Measurements from ENCODE around the gene DTNB.

DNA sequence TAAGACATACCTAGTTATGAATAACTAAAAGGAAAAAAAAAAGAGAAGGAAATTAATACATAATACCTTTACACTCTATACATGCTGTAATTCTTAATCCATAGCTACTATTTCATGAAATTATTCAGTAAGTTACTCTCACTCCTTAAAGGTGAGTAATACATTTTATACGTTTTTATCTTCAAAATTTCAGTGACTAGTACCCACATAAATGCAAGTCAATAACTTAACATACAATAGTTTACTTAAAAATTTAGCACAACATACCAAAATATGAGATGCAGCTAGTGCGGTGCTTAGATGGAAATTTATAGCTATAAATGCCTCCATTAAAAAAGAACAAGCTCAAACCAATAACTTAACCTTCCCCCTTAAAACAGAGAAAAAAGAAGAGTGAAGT, 36.0 kb upstream of the DTNB start:
- TF ChIP-seq, protein P1, sequence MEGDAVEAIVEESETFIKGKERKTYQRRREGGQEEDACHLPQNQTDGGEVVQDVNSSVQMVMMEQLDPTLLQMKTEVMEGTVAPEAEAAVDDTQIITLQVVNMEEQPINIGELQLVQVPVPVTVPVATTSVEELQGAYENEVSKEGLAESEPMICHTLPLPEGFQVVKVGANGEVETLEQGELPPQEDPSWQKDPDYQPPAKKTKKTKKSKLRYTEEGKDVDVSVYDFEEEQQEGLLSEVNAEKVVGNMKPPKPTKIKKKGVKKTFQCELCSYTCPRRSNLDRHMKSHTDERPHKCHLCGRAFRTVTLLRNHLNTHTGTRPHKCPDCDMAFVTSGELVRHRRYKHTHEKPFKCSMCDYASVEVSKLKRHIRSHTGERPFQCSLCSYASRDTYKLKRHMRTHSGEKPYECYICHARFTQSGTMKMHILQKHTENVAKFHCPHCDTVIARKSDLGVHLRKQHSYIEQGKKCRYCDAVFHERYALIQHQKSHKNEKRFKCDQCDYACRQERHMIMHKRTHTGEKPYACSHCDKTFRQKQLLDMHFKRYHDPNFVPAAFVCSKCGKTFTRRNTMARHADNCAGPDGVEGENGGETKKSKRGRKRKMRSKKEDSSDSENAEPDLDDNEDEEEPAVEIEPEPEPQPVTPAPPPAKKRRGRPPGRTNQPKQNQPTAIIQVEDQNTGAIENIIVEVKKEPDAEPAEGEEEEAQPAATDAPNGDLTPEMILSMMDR (conservative IDR thresholded peaks at IDR 0.05 in 1 of 2, IDR thresholded peaks at IDR 0.05 in 1 of 2; ENCODE audit: low read depth in 1 of 2, low read length in 2 of 2), result no peak
- no peak for TF ChIP-seq EZH2 (IDR thresholded peaks at IDR 0.05; ENCODE audit: low read length, missing control alignments)

Data from fibroblast of lung (primary cell).